ENCODE results near the gene CCT6A. TPM values are rescaled to one million over a fixed set of nuclear protein-coding genes. Genes with fewer than 3 reads are reported as not detected.
A peak's percentile ranks its signal among the peaks of the same experiment; 100 is the strongest.

CCT6A gene
- polyA plus RNA-seq, 2 of the 4 experiments (the other 2 are of a cell fraction): 334 to 520 TPM

DNA sequence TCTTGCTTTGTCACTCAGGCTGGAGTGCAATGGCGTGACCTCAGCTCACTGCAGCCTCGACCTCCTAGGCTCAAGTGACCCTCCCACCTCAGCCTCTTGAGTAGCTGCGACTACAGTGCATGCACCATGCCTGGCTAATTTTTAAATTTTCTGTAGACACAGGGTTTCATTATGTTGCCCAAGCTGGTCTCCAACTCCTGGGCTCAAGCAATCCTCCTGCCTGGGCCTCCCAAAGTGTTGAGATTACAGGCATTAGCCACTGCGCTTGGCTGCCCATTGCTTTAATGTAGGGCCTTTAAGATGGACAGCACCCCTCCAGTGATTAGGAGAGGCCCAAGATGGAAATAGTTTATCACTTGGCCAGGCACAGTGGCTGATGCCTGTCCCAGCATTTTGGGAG lies 47.8 kb upstream of the CCT6A start:
- Histone ChIP-seq H3K27ac (no peak overlapping the region), H3K4me3 (no peak overlapping the region), H3K4me2 (no peak overlapping the region), H3K9me3 (no peaks in the 10 kb centered on the region), H3K4me1 (peaks cover 16% of the 10 kb centered on the region)
- ATAC-seq: no peak
- FAIRE-seq: no peak
- ChIA-PET POLR2A (no interaction called here), CTCF (interaction anchor here (0.6 to 4.4 kb wide), 11 partner anchors 9 to 89 kb away, joined by 3 to 37 read pairs (median 3); partner anchors contain the start of genes NIPSNAP2 and PHKG1)
- no peak for TF ChIP-seq NR3C1 (IDR thresholded peaks at IDR 0.05)
- TF ChIP-seq, protein P1, sequence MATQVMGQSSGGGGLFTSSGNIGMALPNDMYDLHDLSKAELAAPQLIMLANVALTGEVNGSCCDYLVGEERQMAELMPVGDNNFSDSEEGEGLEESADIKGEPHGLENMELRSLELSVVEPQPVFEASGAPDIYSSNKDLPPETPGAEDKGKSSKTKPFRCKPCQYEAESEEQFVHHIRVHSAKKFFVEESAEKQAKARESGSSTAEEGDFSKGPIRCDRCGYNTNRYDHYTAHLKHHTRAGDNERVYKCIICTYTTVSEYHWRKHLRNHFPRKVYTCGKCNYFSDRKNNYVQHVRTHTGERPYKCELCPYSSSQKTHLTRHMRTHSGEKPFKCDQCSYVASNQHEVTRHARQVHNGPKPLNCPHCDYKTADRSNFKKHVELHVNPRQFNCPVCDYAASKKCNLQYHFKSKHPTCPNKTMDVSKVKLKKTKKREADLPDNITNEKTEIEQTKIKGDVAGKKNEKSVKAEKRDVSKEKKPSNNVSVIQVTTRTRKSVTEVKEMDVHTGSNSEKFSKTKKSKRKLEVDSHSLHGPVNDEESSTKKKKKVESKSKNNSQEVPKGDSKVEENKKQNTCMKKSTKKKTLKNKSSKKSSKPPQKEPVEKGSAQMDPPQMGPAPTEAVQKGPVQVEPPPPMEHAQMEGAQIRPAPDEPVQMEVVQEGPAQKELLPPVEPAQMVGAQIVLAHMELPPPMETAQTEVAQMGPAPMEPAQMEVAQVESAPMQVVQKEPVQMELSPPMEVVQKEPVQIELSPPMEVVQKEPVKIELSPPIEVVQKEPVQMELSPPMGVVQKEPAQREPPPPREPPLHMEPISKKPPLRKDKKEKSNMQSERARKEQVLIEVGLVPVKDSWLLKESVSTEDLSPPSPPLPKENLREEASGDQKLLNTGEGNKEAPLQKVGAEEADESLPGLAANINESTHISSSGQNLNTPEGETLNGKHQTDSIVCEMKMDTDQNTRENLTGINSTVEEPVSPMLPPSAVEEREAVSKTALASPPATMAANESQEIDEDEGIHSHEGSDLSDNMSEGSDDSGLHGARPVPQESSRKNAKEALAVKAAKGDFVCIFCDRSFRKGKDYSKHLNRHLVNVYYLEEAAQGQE (IDR thresholded peaks at IDR 0.05): no peak
- no peak for TF ChIP-seq POLR2AphosphoS2 (conservative IDR thresholded peaks at IDR 0.05; ENCODE audit: low read length)
- TF ChIP-seq CBX2 (IDR thresholded peaks at IDR 0.05; ENCODE audit: borderline replicate concordance, low read depth): no peak
- TF ChIP-seq HDAC2 (IDR thresholded peaks at IDR 0.05): no peak
- no peak for TF ChIP-seq RFX5 (IDR thresholded peaks at IDR 0.05)
- TF ChIP-seq RNF2 (IDR thresholded peaks at IDR 0.05; ENCODE audit: borderline replicate concordance, low read depth): no peak
- TF ChIP-seq FOXS1 (CRISPR knock-in tag; IDR thresholded peaks at IDR 0.05): no peak
- TF ChIP-seq, protein P2, sequence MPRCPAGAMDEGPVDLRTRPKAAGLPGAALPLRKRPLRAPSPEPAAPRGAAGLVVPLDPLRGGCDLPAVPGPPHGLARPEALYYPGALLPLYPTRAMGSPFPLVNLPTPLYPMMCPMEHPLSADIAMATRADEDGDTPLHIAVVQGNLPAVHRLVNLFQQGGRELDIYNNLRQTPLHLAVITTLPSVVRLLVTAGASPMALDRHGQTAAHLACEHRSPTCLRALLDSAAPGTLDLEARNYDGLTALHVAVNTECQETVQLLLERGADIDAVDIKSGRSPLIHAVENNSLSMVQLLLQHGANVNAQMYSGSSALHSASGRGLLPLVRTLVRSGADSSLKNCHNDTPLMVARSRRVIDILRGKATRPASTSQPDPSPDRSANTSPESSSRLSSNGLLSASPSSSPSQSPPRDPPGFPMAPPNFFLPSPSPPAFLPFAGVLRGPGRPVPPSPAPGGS (IDR thresholded peaks at IDR 0.05): no peak
- no peak for TF ChIP-seq NFE2L2 (conservative IDR thresholded peaks at IDR 0.05; ENCODE audit: low read length)
- no peak for TF ChIP-seq MYC (IDR thresholded peaks at IDR 0.05; ENCODE audit: borderline replicate concordance, low read length)
- no peak for TF ChIP-seq GATA3 (IDR thresholded peaks at IDR 0.05; ENCODE audit: borderline replicate concordance)
- TF ChIP-seq, protein P3, sequence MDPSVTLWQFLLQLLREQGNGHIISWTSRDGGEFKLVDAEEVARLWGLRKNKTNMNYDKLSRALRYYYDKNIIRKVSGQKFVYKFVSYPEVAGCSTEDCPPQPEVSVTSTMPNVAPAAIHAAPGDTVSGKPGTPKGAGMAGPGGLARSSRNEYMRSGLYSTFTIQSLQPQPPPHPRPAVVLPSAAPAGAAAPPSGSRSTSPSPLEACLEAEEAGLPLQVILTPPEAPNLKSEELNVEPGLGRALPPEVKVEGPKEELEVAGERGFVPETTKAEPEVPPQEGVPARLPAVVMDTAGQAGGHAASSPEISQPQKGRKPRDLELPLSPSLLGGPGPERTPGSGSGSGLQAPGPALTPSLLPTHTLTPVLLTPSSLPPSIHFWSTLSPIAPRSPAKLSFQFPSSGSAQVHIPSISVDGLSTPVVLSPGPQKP (IDR thresholded peaks at IDR 0.05; ENCODE audit: low read depth, low read length): no peak
- TF ChIP-seq HEYL (CRISPR knock-in tag; IDR thresholded peaks at IDR 0.05): no peak
- WGBS (ENCODE audit: missing lambda C conversion rate): 80% methylated on average over 4 of the region's 4 CpGs
- no peak for DNase-seq (ENCODE audit: low read depth in 1 of 2, low spot score in 1 of 2)

DNA sequence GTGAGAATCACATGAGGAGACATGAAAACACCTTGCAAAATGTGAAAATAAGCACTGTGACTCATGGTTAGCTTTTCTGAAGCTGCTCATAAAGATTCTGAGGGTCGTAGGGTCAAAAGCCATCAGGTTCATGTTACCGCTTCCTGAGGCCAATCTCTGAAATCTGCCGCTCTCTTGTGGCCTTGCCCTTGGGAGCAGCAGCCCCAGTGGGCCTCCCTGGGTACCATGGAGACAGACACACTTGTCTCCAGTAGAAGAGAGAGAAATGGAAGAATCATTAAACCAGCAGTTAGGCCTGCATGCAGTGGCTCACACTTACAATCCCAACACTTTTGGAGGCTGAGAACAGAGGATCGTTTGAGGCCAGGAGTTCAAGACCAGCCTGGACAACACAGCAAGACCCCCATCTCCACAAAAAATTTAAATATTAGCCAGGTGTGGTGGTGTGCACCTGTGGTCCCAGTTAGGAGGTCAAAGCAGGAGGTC lies 44.4 kb upstream of the CCT6A start:
- Histone ChIP-seq H3K4me2 (no peak overlapping the region), H3K4me1 (peaks cover 16% of the 10 kb centered on the region), H3K27ac (peak overlapping the region in 1 of 2 experiments; percentile 38; a peak in 1 of 6 replicates), H3K4me3 (no peak overlapping the region), H3K9me3 (no peaks in the 10 kb centered on the region)
- POLR2A ChIA-PET: interaction anchor here (1.9 kb wide), 1 partner anchor 44 kb away, joined by 7 read pairs; the partner anchor contains the start of genes CCT6A and PSPH
- 79% methylated on average over 4 of the region's 4 CpGs for WGBS (ENCODE audit: missing lambda C conversion rate)
- TF ChIP-seq NPAS2 (CRISPR knock-in tag; IDR thresholded peaks at IDR 0.05; ENCODE audit: borderline replicate concordance) (no peak), PHF8 (IDR thresholded peaks at IDR 0.05; ENCODE audit: borderline replicate concordance, low read depth) (no peak), NFE2L2 (conservative IDR thresholded peaks at IDR 0.05; ENCODE audit: low read length) (no peak), RFX5 (IDR thresholded peaks at IDR 0.05) (no peak), CEBPB (IDR thresholded peaks at IDR 0.05) (no peak), HEYL (CRISPR knock-in tag; IDR thresholded peaks at IDR 0.05) (no peak), POLR2A (IDR thresholded peaks at IDR 0.05; ENCODE audit: low read length) (no peak), HOXB13 (CRISPR knock-in tag; IDR thresholded peaks at IDR 0.05; ENCODE audit: low read depth) (no peak), ZFP36 (IDR thresholded peaks at IDR 0.05; ENCODE audit: borderline replicate concordance, partially characterized antibody) (no peak)
- TF ChIP-seq, protein P4, sequence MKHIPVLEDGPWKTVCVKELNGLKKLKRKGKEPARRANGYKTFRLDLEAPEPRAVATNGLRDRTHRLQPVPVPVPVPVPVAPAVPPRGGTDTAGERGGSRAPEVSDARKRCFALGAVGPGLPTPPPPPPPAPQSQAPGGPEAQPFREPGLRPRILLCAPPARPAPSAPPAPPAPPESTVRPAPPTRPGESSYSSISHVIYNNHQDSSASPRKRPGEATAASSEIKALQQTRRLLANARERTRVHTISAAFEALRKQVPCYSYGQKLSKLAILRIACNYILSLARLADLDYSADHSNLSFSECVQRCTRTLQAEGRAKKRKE (CRISPR knock-in tag; IDR thresholded peaks at IDR 0.05; ENCODE audit: low read depth): no peak
- TF ChIP-seq, protein P1 (IDR thresholded peaks at IDR 0.05): no peak
- TF ChIP-seq, protein P5, sequence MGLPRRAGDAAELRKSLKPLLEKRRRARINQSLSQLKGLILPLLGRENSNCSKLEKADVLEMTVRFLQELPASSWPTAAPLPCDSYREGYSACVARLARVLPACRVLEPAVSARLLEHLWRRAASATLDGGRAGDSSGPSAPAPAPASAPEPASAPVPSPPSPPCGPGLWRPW (IDR thresholded peaks at IDR 0.05): no peak
- CTCF ChIA-PET: interaction anchor here (0.6 to 4.4 kb wide), 9 partner anchors 8 to 366 kb away, joined by 3 to 37 read pairs (median 4); no protein-coding TSS in a partner anchor
- FAIRE-seq: no peak
- ATAC-seq: peak in 1 of 2 experiments; percentile 56; a peak in 3 of 6 replicates
- peak in 1 of 2 experiments; percentile 26 for DNase-seq (ENCODE audit: low read depth in 1 of 2, low spot score in 1 of 2)
